Esophagus squamous epithelium (tissue), 5 donors: Measurements from ENCODE around the gene SNN. TPM values are rescaled to one million over a fixed set of nuclear protein-coding genes. Genes with fewer than 3 reads are reported as not detected.

Source experiments
- DNase-seq: peaks from one replicate; lab custom pipeline; 2025; lab: John Stamatoyannopoulos, UW
- H3K27ac ChIP-seq, 4 donors: fragments of 200-600 bp; sonication (generic); one replicate each; pipeline ENCODE4 v1.5.1; 2016 to 2019; ENCODE audit warnings: mild to moderate bottlenecking in 1 of 4
- H3K27me3 ChIP-seq, 4 donors: fragments of 200-600 bp; sonication (generic); 1 replicate in 3 of 4; 2 replicates in 1 of 4; pipeline versions ENCODE4 v1.5.1 to v1.6.0; 2017 to 2021; ENCODE audit warnings: antibody characterized with exemption in 1 of 4
- H3K36me3 ChIP-seq, 3 donors: fragments of 200-600 bp; sonication (generic); one replicate each; pipeline ENCODE4 v1.5.1; 2016 to 2019
- H3K4me1 ChIP-seq, 3 donors: fragments of 200-600 bp; sonication (generic); one replicate each; pipeline ENCODE4 v1.5.1; 2017 to 2019
- H3K4me3 ChIP-seq, 4 donors: fragments of 200-600 bp; sonication (generic); 1 replicate in 3 of 4; 2 replicates in 1 of 4; pipeline ENCODE4 v1.5.1; 2016 to 2019; ENCODE audit warnings: mild to moderate bottlenecking in 2 of 4, moderate library complexity in 1 of 4
- H3K9me3 ChIP-seq, 3 donors: fragments of 200-600 bp; sonication (generic); one replicate each; pipeline ENCODE4 v1.5.1; 2016 to 2019
- CTCF ChIP-seq, 6 experiments: fragments of 450-650 bp in 4 of 6; fragments of 200-600 bp in 2 of 6; sonication (generic) in 2 of 6; IDR thresholded peaks; one replicate each; pipeline ENCODE4 v1.5.1; 2016 to 2019; ENCODE audit warnings: antibody characterized with exemption in 6 of 6, mild to moderate bottlenecking in 4 of 6, moderate library complexity in 4 of 6
- POLR2A ChIP-seq, 4 donors: fragments of 450-650 bp; IDR thresholded peaks; one replicate each; pipeline ENCODE4 v1.6.1; 2017; ENCODE audit warnings: antibody characterized with exemption in 4 of 4, mild to moderate bottlenecking in 4 of 4, moderate library complexity in 3 of 4
- WGBS, 2 donors: methylation state at CpG; one replicate each; pipeline ENCODE4 v1.1.5; 2018; 5-methylcytosine and 5-hydroxymethylcytosine counted together
- intact Hi-C: fragments of 100-400 bp; cut with DNase I; formaldehyde crosslinking; loops from one replicate; pipeline ENCODE4 v1.15.0; 2022
- total RNA-seq, 4 donors: library from RNA; depleted of rRNA; stranded (reverse); fragments of >200 nt; gene quantifications; one replicate each; pipeline ENCODE4 v1.1.0, GENCODE V29; 2016
- donor health status: DM: yes; HTN: yes; CAD: no.

SNN gene
- total RNA-seq, 4 donors from 2014 or later: 13.7 to 22.9 (median 17.0) TPM

- 91 to 95% methylated on average over 12 of the region's 12 CpGs for WGBS, 2 donors
Observed at GRCh38 chr16:11696266-11697012, 28.2 kb downstream of the SNN start.

GRCh38 chr16:11697319-11697718 lies 29.1 kb downstream of the SNN start:
- no peak overlapping the region for H3K4me3 ChIP-seq
- WGBS, 2 donors: 95 to 98% methylated on average over 10 to 11 of the region's 12 CpGs
- H3K27me3 ChIP-seq: no peaks in the 10 kb centered on the region
- intact Hi-C loops: no loop called here
- no peak for TF ChIP-seq CTCF (IDR thresholded peaks at IDR 0.05)
- no peak for TF ChIP-seq POLR2A (IDR thresholded peaks at IDR 0.05)
- no peaks in the 10 kb centered on the region for H3K9me3 ChIP-seq
- DNase-seq: no peak
- peaks cover 20 to 99% (median 25%) of the 10 kb centered on the region in 3 donors for H3K36me3 ChIP-seq
- H3K4me1 ChIP-seq: peaks cover 0 to 4% (median 0%) of the 10 kb centered on the region in 3 donors
- no peak overlapping the region for H3K27ac ChIP-seq

More at GRCh38 chr16:11696266-11697012, 28.2 kb downstream of the SNN start:
- intact Hi-C loops: no loop called here
- Histone ChIP-seq H3K9me3 (no peaks in the 10 kb centered on the region), H3K36me3 (peaks cover 20 to 100% (median 30%) of the 10 kb centered on the region in 3 donors), H3K4me1 (peaks cover 0 to 4% (median 0%) of the 10 kb centered on the region in 3 donors), H3K27ac (no peak overlapping the region), H3K4me3 (no peak overlapping the region), H3K27me3 (no peaks in the 10 kb centered on the region)
- DNase-seq: no peak
- TF ChIP-seq POLR2A (IDR thresholded peaks at IDR 0.05): no peak
- TF ChIP-seq CTCF (IDR thresholded peaks at IDR 0.05): no peak

GRCh38 chr16:11698271-11698689 lies 30.0 kb downstream of the SNN start:
- DNase-seq: no peak

GRCh38 chr16:11699234-11699894 lies 31.1 kb downstream of the SNN start:
- peaks cover 0 to 4% (median 0%) of the 10 kb centered on the region in 3 donors for H3K4me1 ChIP-seq
- DNase-seq: no peak
- no peak overlapping the region for H3K4me3 ChIP-seq
- no peak for TF ChIP-seq POLR2A (IDR thresholded peaks at IDR 0.05)
- TF ChIP-seq CTCF (IDR thresholded peaks at IDR 0.05): no peak
- H3K27ac ChIP-seq: no peak overlapping the region
- no peaks in the 10 kb centered on the region for H3K27me3 ChIP-seq
- peaks cover 15 to 97% (median 21%) of the 10 kb centered on the region in 3 donors for H3K36me3 ChIP-seq
- intact Hi-C loops: no loop called here
- WGBS, 2 donors: 84 to 93% methylated on average over 10 of the region's 10 CpGs
- no peaks in the 10 kb centered on the region for H3K9me3 ChIP-seq

More at GRCh38 chr16:11698271-11698689, 30.0 kb downstream of the SNN start:
- H3K9me3 ChIP-seq: no peaks in the 10 kb centered on the region
- H3K36me3 ChIP-seq: peaks cover 15 to 99% (median 21%) of the 10 kb centered on the region in 3 donors
- no peak overlapping the region for H3K4me3 ChIP-seq
- no peak for TF ChIP-seq CTCF (IDR thresholded peaks at IDR 0.05)
- no peak overlapping the region for H3K27ac ChIP-seq
- intact Hi-C loops: no loop called here
- H3K27me3 ChIP-seq: no peaks in the 10 kb centered on the region
- 71 to 74% methylated on average over 5 to 7 of the region's 7 CpGs for WGBS, 2 donors
- peaks cover 0 to 4% (median 0%) of the 10 kb centered on the region in 3 donors for H3K4me1 ChIP-seq
